ENCODE data around the gene P2RY6. TPM values are rescaled to one million over a fixed set of nuclear protein-coding genes. Genes with fewer than 3 reads are reported as not detected.
"Not testable (repeated sequence)": the region's sequence is repeated elsewhere in the genome, so short reads cannot be mapped to it uniquely, and the experiment has no call there.

The P2RY6 gene
- polyA plus RNA-seq, 2 of the 4 experiments (the other 2 are of a cell fraction), result 6.8 to 8.8 TPM

- WGBS (ENCODE audit: missing lambda C conversion rate), result 77% methylated on average over 4 of the region's 7 CpGs
- Histone ChIP-seq H3K4me3 (no peak overlapping the region), H3K4me2 (no peak overlapping the region), H3K4me1 (peaks cover 47% of the 10 kb centered on the region), H3K9me3 (no peaks in the 10 kb centered on the region), H3K27ac (peak overlapping the region; percentile 88 to 91; a peak in 4 of 6 replicates)
- no peak for FAIRE-seq
- no peak for DNase-seq (ENCODE audit: low read depth in 1 of 2, low spot score in 1 of 2)
- ChIA-PET CTCF (interaction anchor here (0.7 to 16.0 kb wide), 11 partner anchors 12 to 209 kb away, joined by 3 to 224 read pairs (median 5); no protein-coding TSS in a partner anchor), POLR2A (no interaction called here)
- no peak for ATAC-seq
- peak; percentile 5 for TF ChIP-seq ZFP36 (IDR thresholded peaks at IDR 0.05; ENCODE audit: borderline replicate concordance, partially characterized antibody)
- no peak for TF ChIP-seq ZSCAN20 (CRISPR knock-in tag; IDR thresholded peaks at IDR 0.05)
- TF ChIP-seq CHD2 (IDR thresholded peaks at IDR 0.05; ENCODE audit: low read length, partially characterized antibody), result no peak
Measured at GRCh38 chr11:73270016-73270854, 1.9 kb upstream of the P2RY6 start.

- TF ChIP-seq HEYL (CRISPR knock-in tag; IDR thresholded peaks at IDR 0.05), result no peak
- Histone ChIP-seq H3K4me1 (peaks cover 47% of the 10 kb centered on the region), H3K4me3 (no peak overlapping the region), H3K9me3 (no peaks in the 10 kb centered on the region), H3K27ac (peak overlapping the region; percentile 88 to 91; a peak in 5 of 6 replicates), H3K4me2 (peak overlapping the region; percentile 90; the same call in 2 of the 3 replicates)
- FAIRE-seq (no peak), ATAC-seq (no peak), DNase-seq (ENCODE audit: low read depth in 1 of 2, low spot score in 1 of 2) (no peak)
- WGBS (ENCODE audit: missing lambda C conversion rate), result 87% methylated on average over 18 of the region's 18 CpGs
- ChIA-PET POLR2A (no interaction called here), CTCF (interaction anchor here (0.9 to 16.0 kb wide), 9 partner anchors 13 to 64 kb away, joined by 3 to 224 read pairs (median 5); no protein-coding TSS in a partner anchor)
Measured at GRCh38 chr11:73270855-73271477, 1.2 kb upstream of the P2RY6 start.

DNA sequence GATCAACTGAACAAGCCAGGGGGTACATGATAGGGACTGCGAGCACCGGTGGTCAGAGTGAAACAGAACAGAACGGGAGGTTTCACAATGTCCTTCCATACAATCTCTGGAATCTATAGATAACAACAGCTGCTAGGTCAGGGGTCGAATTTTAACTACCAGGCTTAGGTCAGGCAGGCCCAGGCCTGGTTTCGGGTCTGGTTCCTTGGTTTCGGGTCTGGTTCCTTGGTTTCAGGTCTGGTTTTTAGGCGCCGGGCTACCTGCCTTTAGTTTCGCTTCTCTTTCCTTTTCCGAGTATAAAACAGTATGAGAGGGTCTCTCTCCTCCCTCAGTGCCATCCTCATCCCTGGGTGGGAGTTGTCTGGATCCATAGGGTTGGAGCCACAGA is 666 bp upstream of the P2RY6 start:
- not testable (repeated sequence) for H3K4me3 ChIP-seq; ATAC-seq; DNase-seq (ENCODE audit: low read depth in 1 of 2, low spot score in 1 of 2); FAIRE-seq; H3K9me3 ChIP-seq
- 0 out of 2 replicates have a peak, but pooled peaks have one; percentile 65 for TF ChIP-seq TP53 (CRISPR knock-in tag; IDR thresholded peaks at IDR 0.05)
- Histone ChIP-seq H3K27ac (peak overlapping the region; percentile 88 to 91), H3K4me1 (peaks cover 47% of the 10 kb centered on the region), H3K4me2 (peak overlapping the region; percentile 90)
- ChIA-PET CTCF (interaction anchor here (0.9 to 16.0 kb wide), 8 partner anchors 9 to 36 kb away, joined by 3 to 224 read pairs (median 4); no protein-coding TSS in a partner anchor), POLR2A (interaction anchor here (1.0 kb wide), 1 partner anchor 14 kb away, joined by 3 read pairs; no protein-coding TSS in a partner anchor)
- WGBS (ENCODE audit: missing lambda C conversion rate), result 87% methylated on average over 10 of the region's 10 CpGs

- peak overlapping the region; percentile 88 to 91 for H3K27ac ChIP-seq
- no peak for TF ChIP-seq HEYL (CRISPR knock-in tag; IDR thresholded peaks at IDR 0.05)
- TF ChIP-seq HDAC2 (IDR thresholded peaks at IDR 0.05), result 0 out of 2 replicates have a peak, but pooled peaks have one; percentile 59
- TF ChIP-seq, protein P1, sequence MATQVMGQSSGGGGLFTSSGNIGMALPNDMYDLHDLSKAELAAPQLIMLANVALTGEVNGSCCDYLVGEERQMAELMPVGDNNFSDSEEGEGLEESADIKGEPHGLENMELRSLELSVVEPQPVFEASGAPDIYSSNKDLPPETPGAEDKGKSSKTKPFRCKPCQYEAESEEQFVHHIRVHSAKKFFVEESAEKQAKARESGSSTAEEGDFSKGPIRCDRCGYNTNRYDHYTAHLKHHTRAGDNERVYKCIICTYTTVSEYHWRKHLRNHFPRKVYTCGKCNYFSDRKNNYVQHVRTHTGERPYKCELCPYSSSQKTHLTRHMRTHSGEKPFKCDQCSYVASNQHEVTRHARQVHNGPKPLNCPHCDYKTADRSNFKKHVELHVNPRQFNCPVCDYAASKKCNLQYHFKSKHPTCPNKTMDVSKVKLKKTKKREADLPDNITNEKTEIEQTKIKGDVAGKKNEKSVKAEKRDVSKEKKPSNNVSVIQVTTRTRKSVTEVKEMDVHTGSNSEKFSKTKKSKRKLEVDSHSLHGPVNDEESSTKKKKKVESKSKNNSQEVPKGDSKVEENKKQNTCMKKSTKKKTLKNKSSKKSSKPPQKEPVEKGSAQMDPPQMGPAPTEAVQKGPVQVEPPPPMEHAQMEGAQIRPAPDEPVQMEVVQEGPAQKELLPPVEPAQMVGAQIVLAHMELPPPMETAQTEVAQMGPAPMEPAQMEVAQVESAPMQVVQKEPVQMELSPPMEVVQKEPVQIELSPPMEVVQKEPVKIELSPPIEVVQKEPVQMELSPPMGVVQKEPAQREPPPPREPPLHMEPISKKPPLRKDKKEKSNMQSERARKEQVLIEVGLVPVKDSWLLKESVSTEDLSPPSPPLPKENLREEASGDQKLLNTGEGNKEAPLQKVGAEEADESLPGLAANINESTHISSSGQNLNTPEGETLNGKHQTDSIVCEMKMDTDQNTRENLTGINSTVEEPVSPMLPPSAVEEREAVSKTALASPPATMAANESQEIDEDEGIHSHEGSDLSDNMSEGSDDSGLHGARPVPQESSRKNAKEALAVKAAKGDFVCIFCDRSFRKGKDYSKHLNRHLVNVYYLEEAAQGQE (IDR thresholded peaks at IDR 0.05), result no peak
- no peak for TF ChIP-seq TP53 (CRISPR knock-in tag; IDR thresholded peaks at IDR 0.05)
- TF ChIP-seq MAX (IDR thresholded peaks at IDR 0.05), result no peak
- no peak for TF ChIP-seq HOXB5 (CRISPR knock-in tag; IDR thresholded peaks at IDR 0.05)
- TF ChIP-seq CHD4 (IDR thresholded peaks at IDR 0.05; ENCODE audit: borderline replicate concordance), result 0 out of 2 replicates have a peak, but pooled peaks have one; percentile 21
- TF ChIP-seq USF2 (IDR thresholded peaks at IDR 0.05), result no peak
- peak; percentile 79 for TF ChIP-seq KDM1A (IDR thresholded peaks at IDR 0.05; ENCODE audit: low read depth)
- TF ChIP-seq CBX2 (IDR thresholded peaks at IDR 0.05; ENCODE audit: borderline replicate concordance, low read depth), result no peak
- TF ChIP-seq JUN (IDR thresholded peaks at IDR 0.05), result 0 out of 5 replicates have a peak, but pooled peaks of 1 of the 2 experiments have one; percentile 23
- no peak for TF ChIP-seq ZC3H11A (IDR thresholded peaks at IDR 0.05)
- peaks cover 47% of the 10 kb centered on the region for H3K4me1 ChIP-seq
- POLR2A ChIA-PET, result interaction anchor here (1.0 kb wide), 1 partner anchor 15 kb away, joined by 3 read pairs; no protein-coding TSS in a partner anchor
- WGBS (ENCODE audit: missing lambda C conversion rate), result 39% methylated on average over 7 of the region's 7 CpGs
- FAIRE-seq (no peak), DNase-seq (ENCODE audit: low read depth in 1 of 2, low spot score in 1 of 2) (no peak), ATAC-seq (peak in 1 of 2 experiments; percentile 3; a peak in 3 of 6 replicates)
- peak overlapping the region; percentile 90 for H3K4me2 ChIP-seq
- CTCF ChIA-PET, result interaction anchor here (0.6 to 16.0 kb wide), 12 partner anchors 10 to 588 kb away, joined by 3 to 224 read pairs (median 4); no protein-coding TSS in a partner anchor
- peak overlapping the region; percentile 47 for H3K4me3 ChIP-seq
- no peaks in the 10 kb centered on the region for H3K9me3 ChIP-seq
Measured at GRCh38 chr11:73272680-73273038, 521 bp downstream of the P2RY6 start.
